OCI-LY3 (cell line): ENCODE results near the gene KLHL5.

Source experiments
- H2AFZ ChIP-seq: fragments of 200-600, 300-600 bp; shearing (Covaris generic); 2 replicates; pipeline ENCODE4 v1.6.0; 2014; ENCODE audit warnings: antibody characterized with exemption, low read depth, low read length
- H3K27ac ChIP-seq: fragments of 200-600, 300-600 bp; sonication (generic); 2 replicates; pipeline ENCODE4 v1.5.1; 2014; ENCODE audit warnings: mild to moderate bottlenecking, low read length, moderate library complexity, mixed read lengths
- H3K27me3 ChIP-seq: fragments of 200-600, 300-600 bp; sonication (generic); 2 replicates; pipeline ENCODE4 v1.6.1; 2014; ENCODE audit warnings: low read depth, low read length, mixed read lengths
- H3K36me3 ChIP-seq: fragments of 200-600, 300-600 bp; sonication (generic); replicated peaks from 2 replicates; pipeline ENCODE3; 2014; ENCODE audit warnings: low read depth, low read length, mixed read lengths
- H3K4me1 ChIP-seq: fragments of 300-600, 200-600 bp; sonication (generic); 2 replicates; pipeline ENCODE4 v1.6.1; 2014; ENCODE audit warnings: low read length, mixed read lengths
- H3K4me2 ChIP-seq: fragments of 200-600, 300-600 bp; sonication (generic); 2 replicates; pipeline ENCODE4 v1.6.1; 2014; ENCODE audit warnings: low read length, mixed read lengths
- H3K4me3 ChIP-seq: fragments of 300-600, 200-600 bp; sonication (generic); 2 replicates; pipeline ENCODE4 v1.5.1; 2014; ENCODE audit warnings: antibody characterized with exemption, mild to moderate bottlenecking, low read length, moderate library complexity
- H3K79me2 ChIP-seq: fragments of 300-600, 200-600 bp; shearing (Covaris generic); 2 replicates; pipeline ENCODE4 v1.6.1; 2014; ENCODE audit warnings: mild to moderate bottlenecking, low read length, mixed read lengths
- H3K9ac ChIP-seq: fragments of 300-600, 200-600 bp; shearing (Covaris generic); 2 replicates; pipeline ENCODE4 v1.6.0; 2014; ENCODE audit warnings: mild to moderate bottlenecking, low read length, moderate library complexity
- H3K9me3 ChIP-seq: fragments of 200-600, 300-600 bp; shearing (Covaris generic); 2 replicates; pipeline ENCODE4 v1.6.1; 2014; ENCODE audit warnings: low read length, mixed read lengths; ENCODE audit not compliant: insufficient read depth
- H4K20me1 ChIP-seq: fragments of 200-600, 300-600 bp; sonication (generic); 2 replicates; pipeline ENCODE4 v1.6.1; 2016; ENCODE audit warnings: low read length, mixed read lengths; ENCODE audit not compliant: insufficient read depth
- CTCF ChIP-seq: fragments of 200-600, 300-600 bp; sonication (generic); IDR thresholded peaks from 2 replicates; pipeline ENCODE4 v1.5.1; 2014; ENCODE audit warnings: antibody characterized with exemption, low read length, low read depth
- EZH2phosphoT487 ChIP-seq: fragments of 200-600 bp; shearing (Covaris generic); IDR thresholded peaks from 2 replicates; pipeline ENCODE4 v1.6.1; 2018; ENCODE audit warnings: antibody characterized with exemption, mixed run types, low read depth

Gene KLHL5

GRCh38 chr4:39146211-39146610 is 84.2 kb downstream of the KLHL5 start:
- H4K20me1 ChIP-seq, result no peaks in the 10 kb centered on the region
- H3K4me2 ChIP-seq, result no peak overlapping the region
- H2AFZ ChIP-seq, result no peak overlapping the region
- no peak for TF ChIP-seq EZH2phosphoT487
- no peak for TF ChIP-seq CTCF
- no peaks in the 10 kb centered on the region for H3K79me2 ChIP-seq
- H3K4me1 ChIP-seq, result peaks cover 15% of the 10 kb centered on the region
- H3K9me3 ChIP-seq, result no peaks in the 10 kb centered on the region
- no peak overlapping the region for H3K27ac ChIP-seq
- H3K4me3 ChIP-seq, result no peak overlapping the region
- no peaks in the 10 kb centered on the region for H3K27me3 ChIP-seq
- no peaks in the 10 kb centered on the region for H3K36me3 ChIP-seq
- H3K9ac ChIP-seq, result no peak overlapping the region

GRCh38 chr4:39154009-39154408 is 92.0 kb downstream of the KLHL5 start:
- Histone ChIP-seq H3K27me3 (no peaks in the 10 kb centered on the region), H3K27ac (no peak overlapping the region; the same call in 1 of the 2 replicates), H4K20me1 (no peaks in the 10 kb centered on the region)

GRCh38 chr4:39157520-39157919 is 95.5 kb downstream of the KLHL5 start:
- Histone ChIP-seq H4K20me1 (no peaks in the 10 kb centered on the region), H3K9ac (no peak overlapping the region)
- TF ChIP-seq CTCF (no peak), EZH2phosphoT487 (no peak)

More at GRCh38 chr4:39154009-39154408, 92.0 kb downstream of the KLHL5 start:
- no peaks in the 10 kb centered on the region for H3K79me2 ChIP-seq
- H3K9ac ChIP-seq, result no peak overlapping the region
- no peaks in the 10 kb centered on the region for H3K36me3 ChIP-seq
- H3K4me3 ChIP-seq, result no peak overlapping the region
- no peaks in the 10 kb centered on the region for H3K9me3 ChIP-seq
- TF ChIP-seq CTCF (no peak), EZH2phosphoT487 (no peak)
- no peak overlapping the region for H3K4me2 ChIP-seq
- H3K4me1 ChIP-seq, result peaks cover 28% of the 10 kb centered on the region
- H2AFZ ChIP-seq, result no peak overlapping the region

GRCh38 chr4:39166177-39166576 is 104.1 kb downstream of the KLHL5 start:
- no peak overlapping the region for H2AFZ ChIP-seq
- H3K4me3 ChIP-seq, result no peak overlapping the region
- peak overlapping the region; percentile 28; the same call in 1 of the 2 replicates for H3K4me2 ChIP-seq
- H3K9ac ChIP-seq, result no peak overlapping the region
- no peak for TF ChIP-seq EZH2phosphoT487
- TF ChIP-seq CTCF, result no peak
- no peaks in the 10 kb centered on the region for H4K20me1 ChIP-seq
- peaks cover 14% of the 10 kb centered on the region for H3K4me1 ChIP-seq
- no peaks in the 10 kb centered on the region for H3K36me3 ChIP-seq
- H3K9me3 ChIP-seq, result no peaks in the 10 kb centered on the region
- no peaks in the 10 kb centered on the region for H3K79me2 ChIP-seq
- H3K27me3 ChIP-seq, result no peaks in the 10 kb centered on the region
- H3K27ac ChIP-seq, result no peak overlapping the region

More at GRCh38 chr4:39157520-39157919, 95.5 kb downstream of the KLHL5 start:
- H3K9me3 ChIP-seq, result no peaks in the 10 kb centered on the region
- H3K36me3 ChIP-seq, result no peaks in the 10 kb centered on the region
- no peak overlapping the region for H2AFZ ChIP-seq
- no peak overlapping the region for H3K4me3 ChIP-seq
- H3K27me3 ChIP-seq, result no peaks in the 10 kb centered on the region
- peaks cover 8% of the 10 kb centered on the region for H3K4me1 ChIP-seq
- H3K4me2 ChIP-seq, result no peak overlapping the region
- no peaks in the 10 kb centered on the region for H3K79me2 ChIP-seq
- no peak overlapping the region for H3K27ac ChIP-seq
